MM.1S (cell line): ENCODE data around the gene PTPRK.

ENCODE experiments used
- DNase-seq: peaks from one replicate; pipeline ENCODE4 v3.0.0-alpha.2; 2015
- H2AFZ ChIP-seq: fragments of 300-600 bp; sonication (generic); 2 replicates; pipeline ENCODE4 v1.6.0; 2016; ENCODE audit warnings: antibody characterized with exemption, low read length
- H3F3A ChIP-seq: fragments of 300-600 bp; sonication (generic); 2 replicates; pipeline ENCODE4 v1.6.1; 2016; ENCODE audit warnings: mild to moderate bottlenecking, antibody characterized with exemption, low read length, moderate library complexity, mixed read lengths; ENCODE audit not compliant: insufficient read depth
- H3K27ac ChIP-seq: fragments of 300-600 bp; sonication (generic); 2 replicates; pipeline ENCODE4 v1.5.1; 2016; ENCODE audit warnings: mild to moderate bottlenecking, low read length
- H3K27me3 ChIP-seq: fragments of 300-600 bp; sonication (generic); replicated peaks from 2 replicates; pipeline ENCODE4 v1.6.0; 2016; ENCODE audit warnings: low read length; ENCODE audit not compliant: insufficient read depth
- H3K36me3 ChIP-seq: fragments of 300-600 bp; sonication (generic); replicated peaks from 2 replicates; pipeline ENCODE4 v1.6.1; 2016; ENCODE audit warnings: mild to moderate bottlenecking, low read length, mixed read lengths; ENCODE audit not compliant: insufficient read depth
- H3K4me1 ChIP-seq: fragments of 300-600 bp; sonication (generic); 2 replicates; pipeline ENCODE4 v1.6.1; 2016; ENCODE audit warnings: low read length, mixed read lengths
- H3K4me2 ChIP-seq: fragments of 300-600 bp; sonication (generic); 2 replicates; pipeline ENCODE4 v1.6.0; 2016; ENCODE audit warnings: low read depth, low read length
- H3K4me3 ChIP-seq: fragments of 300-600 bp; sonication (generic); 2 replicates; pipeline ENCODE4 v1.5.1; 2016; ENCODE audit warnings: low read length, mixed read lengths
- H3K79me2 ChIP-seq: fragments of 300-600 bp; sonication (generic); 2 replicates; pipeline ENCODE4 v1.6.1; 2016; ENCODE audit warnings: mixed run types, low read length, mixed read lengths
- H3K9ac ChIP-seq: fragments of 300-600 bp; sonication (generic); 2 replicates; pipeline ENCODE4 v1.6.1; 2016; ENCODE audit warnings: low read length, mixed read lengths
- H3K9me2 ChIP-seq: fragments of 300-600 bp; sonication (generic); replicated peaks from 2 replicates; pipeline ENCODE4 v1.6.1; 2016; ENCODE audit warnings: mild to moderate bottlenecking, low read length, mixed read lengths; ENCODE audit not compliant: insufficient read depth
- H3K9me3 ChIP-seq: fragments of 300-600 bp; sonication (generic); replicated peaks from 2 replicates; pipeline ENCODE4 v1.6.1; 2016; ENCODE audit warnings: mild to moderate bottlenecking, low read length, mixed read lengths; ENCODE audit not compliant: insufficient read depth
- H4K20me1 ChIP-seq: fragments of 300-600 bp; sonication (generic); 2 replicates; pipeline ENCODE4 v1.6.1; 2016; ENCODE audit warnings: mild to moderate bottlenecking, low read length, moderate library complexity, mixed read lengths; ENCODE audit not compliant: insufficient read depth
- CTCF ChIP-seq: fragments of 300-600 bp; sonication (generic); IDR thresholded peaks from 2 replicates; pipeline ENCODE4 v1.5.1; 2016; ENCODE audit warnings: antibody characterized with exemption, low read length, mixed read lengths
- EZH2 ChIP-seq: fragments of 300-600 bp; sonication (generic); optimal IDR thresholded peaks from 2 replicates; pipeline ENCODE3; 2017; ENCODE audit warnings: low read depth, mild to moderate bottlenecking, antibody characterized with exemption, low read length, mixed read lengths
- EZH2phosphoT487 ChIP-seq: fragments of 300-600 bp; sonication (generic); IDR thresholded peaks from 2 replicates; pipeline ENCODE4 v1.6.1; 2018; ENCODE audit warnings: antibody characterized with exemption, low read length

PTPRK gene

GRCh38 chr6:128007658-128008057 is 512.7 kb downstream of the PTPRK start:
- Histone ChIP-seq H3K27ac (no peak overlapping the region), H3K4me3 (no peak overlapping the region), H3K4me1 (no peaks in the 10 kb centered on the region), H3K9me3 (no peaks in the 10 kb centered on the region), H3K36me3 (no peaks in the 10 kb centered on the region), H3K9me2 (no peaks in the 10 kb centered on the region), H2AFZ (no peak overlapping the region), H4K20me1 (no peaks in the 10 kb centered on the region), H3K27me3 (no peaks in the 10 kb centered on the region), H3K9ac (no peak overlapping the region), H3K4me2 (no peak overlapping the region), H3K79me2 (no peaks in the 10 kb centered on the region), H3F3A (no peaks in the 10 kb centered on the region)
- no peak for DNase-seq
- TF ChIP-seq CTCF (no peak), EZH2phosphoT487 (no peak), EZH2 (no peak)

GRCh38 chr6:128005009-128005408 is 515.4 kb downstream of the PTPRK start:
- DNase-seq = no peak
- no peaks in the 10 kb centered on the region for H3K9me3 ChIP-seq
- H3K27me3 ChIP-seq = no peaks in the 10 kb centered on the region
- H3K4me3 ChIP-seq = no peak overlapping the region
- H3F3A ChIP-seq = no peaks in the 10 kb centered on the region
- no peak overlapping the region for H3K4me2 ChIP-seq
- no peaks in the 10 kb centered on the region for H4K20me1 ChIP-seq
- no peak overlapping the region for H3K9ac ChIP-seq
- H3K9me2 ChIP-seq = no peaks in the 10 kb centered on the region
- H3K4me1 ChIP-seq = no peaks in the 10 kb centered on the region
- no peaks in the 10 kb centered on the region for H3K36me3 ChIP-seq
- TF ChIP-seq EZH2 (no peak), EZH2phosphoT487 (no peak)
- no peaks in the 10 kb centered on the region for H3K79me2 ChIP-seq
- H2AFZ ChIP-seq = no peak overlapping the region
- no peak overlapping the region for H3K27ac ChIP-seq

- no peaks in the 10 kb centered on the region for H3K79me2 ChIP-seq
- H3K27ac ChIP-seq = no peak overlapping the region
- H3K9me2 ChIP-seq = no peaks in the 10 kb centered on the region
- TF ChIP-seq CTCF (no peak), EZH2phosphoT487 (no peak), EZH2 (no peak)
- H3K4me2 ChIP-seq = no peak overlapping the region
- no peak overlapping the region for H2AFZ ChIP-seq
- H3K4me3 ChIP-seq = no peak overlapping the region
- H3K27me3 ChIP-seq = no peaks in the 10 kb centered on the region
- H3K9ac ChIP-seq = no peak overlapping the region
- H3K4me1 ChIP-seq = no peaks in the 10 kb centered on the region
- H4K20me1 ChIP-seq = no peaks in the 10 kb centered on the region; the same call in 1 of the 2 replicates
- no peak for DNase-seq
- H3K36me3 ChIP-seq = no peaks in the 10 kb centered on the region
- no peaks in the 10 kb centered on the region for H3K9me3 ChIP-seq
- no peaks in the 10 kb centered on the region for H3F3A ChIP-seq
These were observed 520.0 kb downstream of the PTPRK start for GRCh38 chr6:128000363-128000762.

- DNase-seq = no peak
- Histone ChIP-seq H3K9ac (no peak overlapping the region), H3F3A (no peaks in the 10 kb centered on the region), H2AFZ (no peak overlapping the region), H3K4me2 (no peak overlapping the region), H3K27me3 (no peaks in the 10 kb centered on the region), H3K79me2 (no peaks in the 10 kb centered on the region), H3K27ac (no peak overlapping the region), H3K9me3 (no peaks in the 10 kb centered on the region), H3K9me2 (no peaks in the 10 kb centered on the region), H3K4me3 (no peak overlapping the region), H3K4me1 (no peaks in the 10 kb centered on the region), H4K20me1 (no peaks in the 10 kb centered on the region; the same call in 1 of the 2 replicates), H3K36me3 (no peaks in the 10 kb centered on the region)
- TF ChIP-seq EZH2phosphoT487 (no peak), CTCF (no peak), EZH2 (no peak)
These were observed 521.4 kb downstream of the PTPRK start for GRCh38 chr6:127998985-127999384.
